GM03348 (cell line): Measurements from ENCODE around the gene TSGA10IP.

Experiments
- DNase-seq: peaks from one replicate; pipeline ENCODE4 v3.0.0; 2012; ENCODE audit warnings: low spot score

Gene TSGA10IP

GRCh38 chr11:65945430-65945911, at the start of gene TSGA10IP:
Gene TSGA10IP, plus strand, starts transcription at chr11:65945480. Its CDS starts 196 bp downstream, at chr11:65945676.
- no peak for DNase-seq

DNA sequence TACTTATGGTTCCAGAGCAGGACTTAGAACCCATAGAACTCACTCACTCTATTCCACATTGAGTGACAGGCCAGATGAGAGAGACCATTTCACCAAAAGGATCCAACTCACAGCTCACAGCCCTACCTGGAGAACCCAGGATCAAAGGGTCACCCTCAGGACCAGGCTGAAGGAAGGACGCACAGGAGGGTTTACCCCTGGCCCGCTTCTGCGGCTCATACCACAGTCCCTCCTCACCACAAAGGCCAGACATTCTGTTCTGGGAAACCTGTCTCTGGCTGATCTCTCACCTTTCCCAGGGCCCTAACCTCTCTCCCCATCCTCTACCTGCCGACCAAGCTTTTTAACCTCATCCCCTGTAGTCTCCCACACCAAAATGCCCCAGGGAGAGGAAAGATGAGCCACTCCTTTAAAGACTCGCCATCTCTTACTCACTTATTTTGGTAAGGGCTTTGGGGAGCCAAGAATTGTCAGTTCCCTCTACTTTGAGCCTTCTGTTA, 49.7 kb upstream of the TSGA10IP start:
- DNase-seq: no peak

DNA sequence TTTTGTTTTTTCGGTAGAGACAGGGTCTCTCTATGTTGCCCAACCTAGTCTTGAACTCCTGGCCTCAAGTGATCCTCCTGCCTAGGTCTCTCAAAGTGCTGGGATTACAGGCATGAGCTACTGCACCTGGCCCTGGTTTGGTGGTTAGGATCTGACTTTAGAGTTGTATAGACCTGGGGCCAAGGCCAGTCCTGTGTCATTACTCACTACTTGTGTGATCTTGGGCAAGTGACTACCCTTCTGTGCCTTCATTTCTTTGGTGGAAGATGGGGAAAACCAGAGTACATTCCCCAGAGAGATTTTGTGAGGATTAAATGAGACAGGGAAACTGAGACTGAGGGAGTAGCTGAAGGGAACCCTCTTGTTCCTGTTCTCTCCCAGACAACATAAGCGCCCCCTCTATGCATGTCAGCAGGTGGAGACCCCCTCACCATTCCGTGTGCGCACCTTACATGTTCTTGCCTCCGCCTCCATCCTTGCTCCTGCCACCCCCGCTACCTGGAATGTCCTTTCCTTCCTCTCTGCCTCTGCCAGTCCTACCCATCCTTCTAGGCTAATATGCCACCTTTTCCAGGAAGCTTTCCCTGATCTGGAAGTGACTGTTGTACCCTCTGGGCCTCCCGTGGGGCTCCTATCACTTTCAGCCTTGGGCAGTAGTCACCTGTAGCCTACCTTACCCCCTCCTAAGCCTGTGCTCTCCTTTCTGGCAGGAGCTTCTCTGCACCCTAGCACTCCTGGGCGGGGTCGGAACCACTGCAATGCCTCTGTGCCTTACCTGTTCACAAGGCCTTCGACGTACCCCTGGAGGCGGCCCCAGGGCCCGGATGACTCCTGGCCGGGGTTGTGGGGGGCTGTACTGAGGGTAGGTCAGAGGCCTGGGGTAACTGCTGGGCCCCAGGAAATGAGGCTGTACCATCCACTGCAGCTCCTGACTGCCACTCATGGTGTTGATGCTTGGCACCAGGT, 49.0 kb upstream of the TSGA10IP start:
- DNase-seq: no peak

- DNase-seq: no peak
Observed at GRCh38 chr11:65897020-65897471, 48.2 kb upstream of the TSGA10IP start.

- no peak for DNase-seq
Observed at GRCh38 chr11:65898656-65899355, 46.5 kb upstream of the TSGA10IP start.

DNA sequence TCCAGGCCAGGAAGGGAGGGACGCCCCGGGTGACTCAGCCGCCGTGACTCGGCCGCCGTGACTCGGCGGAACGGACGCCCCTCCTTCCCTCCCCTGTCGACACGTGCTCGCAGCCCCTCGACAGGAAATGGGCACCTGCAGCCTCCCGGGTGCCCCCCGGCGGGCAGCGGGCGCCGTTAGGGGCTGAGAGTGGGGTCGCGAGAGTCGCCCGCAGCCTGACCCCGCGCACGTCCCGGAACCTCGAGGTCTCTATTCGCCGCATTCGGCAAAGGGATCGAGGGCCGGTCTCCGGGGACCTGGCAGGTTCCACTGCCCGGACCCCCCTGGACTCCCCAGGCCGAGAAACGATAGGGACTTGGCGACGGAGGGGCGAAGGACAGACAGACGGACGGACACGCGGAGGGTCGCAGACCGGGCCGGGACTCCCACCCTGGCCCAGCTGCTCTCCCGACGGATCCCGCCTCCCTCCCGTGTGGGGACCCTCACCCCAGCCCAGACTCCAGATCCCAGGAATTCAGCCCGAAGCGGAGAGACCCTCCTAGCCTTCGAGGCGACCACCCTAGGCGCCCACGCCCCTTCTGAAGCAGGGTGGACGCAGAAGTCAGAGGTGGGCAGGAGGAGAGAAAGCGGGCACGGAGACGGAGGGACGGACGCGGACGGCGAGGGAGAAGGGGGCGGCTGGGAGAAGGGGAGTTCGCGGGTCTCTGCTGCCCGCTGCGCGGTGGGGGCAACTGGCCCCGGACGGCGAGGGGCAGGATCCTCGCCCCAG, 45.7 kb upstream of the TSGA10IP start:
- peak; percentile 90 for DNase-seq

DNA sequence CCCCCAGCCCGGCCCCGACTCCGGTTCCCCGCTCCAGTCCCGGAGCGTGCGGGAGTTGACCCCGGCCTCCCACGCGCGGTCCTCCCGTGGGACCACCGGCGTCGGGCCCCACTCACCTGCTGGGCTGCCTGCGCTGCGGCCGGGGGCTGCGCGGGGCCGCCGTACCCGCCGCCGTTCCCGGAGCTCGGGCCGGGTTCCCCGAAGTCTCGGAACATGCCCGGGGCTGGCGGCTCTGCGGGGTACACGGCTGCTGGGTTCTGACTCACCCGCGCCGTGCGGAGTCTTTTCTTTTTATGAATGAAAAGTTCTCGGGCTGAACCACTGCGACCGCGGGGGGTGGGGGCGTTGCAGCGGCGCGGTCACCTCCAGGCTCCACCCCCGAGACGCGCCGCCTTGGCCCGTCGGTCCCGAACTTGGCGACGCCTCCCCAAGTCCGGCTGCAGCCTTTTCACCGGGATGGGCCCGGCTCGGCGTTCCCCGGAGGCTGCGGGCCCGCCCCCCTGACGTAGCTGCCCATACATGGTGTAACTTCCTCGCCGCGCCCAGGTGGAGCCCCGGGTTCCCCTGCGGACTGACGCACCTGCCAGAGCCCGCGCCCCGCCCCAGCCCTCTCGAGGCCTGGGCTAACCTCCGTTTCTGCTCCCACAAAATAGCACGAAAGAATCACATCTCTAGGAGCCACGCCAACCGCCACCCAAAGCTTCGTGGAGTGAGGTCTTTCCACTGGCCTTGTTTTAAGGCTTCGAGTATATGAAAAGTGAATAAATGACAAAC, 45.0 kb upstream of the TSGA10IP start, which contains the start of gene FOSL1:
FOSL1 (minus strand) TSS at position 264 of the 774 bp plus-strand sequence; CDS start at position 215, 49 bp downstream.
- peak; percentile 94 for DNase-seq

DNA sequence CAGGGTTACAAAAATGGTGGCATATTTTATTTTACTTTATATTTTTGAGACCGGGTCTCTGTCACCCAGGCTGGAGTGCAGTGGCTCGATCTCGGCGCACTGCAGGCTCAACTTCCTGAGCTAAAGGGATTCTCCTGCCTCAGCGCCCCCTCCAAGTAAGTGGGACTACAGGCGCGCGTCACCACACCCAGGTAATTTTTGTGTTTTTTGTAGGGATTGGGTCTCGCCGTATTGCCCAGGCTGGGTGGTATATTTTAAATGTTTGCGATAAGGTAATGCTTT, 44.4 kb upstream of the TSGA10IP start:
- DNase-seq: no peak

DNA sequence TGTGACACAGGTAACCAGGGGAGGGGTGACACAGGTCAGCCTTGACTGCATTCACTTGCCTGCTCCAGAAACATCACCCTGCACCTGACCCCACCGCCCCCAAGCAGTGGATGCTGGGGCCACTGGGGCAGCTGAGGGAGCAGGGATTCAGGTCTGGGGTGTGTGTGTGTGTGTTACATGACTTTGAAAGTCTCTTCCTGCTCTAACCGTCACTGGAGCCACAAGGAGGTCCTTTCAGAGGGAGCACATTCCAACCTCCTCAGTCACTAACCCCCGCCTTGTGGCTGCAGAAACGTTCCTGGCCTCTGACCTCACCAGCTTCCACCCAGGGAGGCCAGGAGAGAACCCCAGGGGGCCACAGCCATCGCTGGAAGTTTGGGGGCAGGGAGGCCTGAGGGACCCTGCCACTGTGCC, 42.2 kb upstream of the TSGA10IP start:
- DNase-seq: peak; percentile 81

DNA sequence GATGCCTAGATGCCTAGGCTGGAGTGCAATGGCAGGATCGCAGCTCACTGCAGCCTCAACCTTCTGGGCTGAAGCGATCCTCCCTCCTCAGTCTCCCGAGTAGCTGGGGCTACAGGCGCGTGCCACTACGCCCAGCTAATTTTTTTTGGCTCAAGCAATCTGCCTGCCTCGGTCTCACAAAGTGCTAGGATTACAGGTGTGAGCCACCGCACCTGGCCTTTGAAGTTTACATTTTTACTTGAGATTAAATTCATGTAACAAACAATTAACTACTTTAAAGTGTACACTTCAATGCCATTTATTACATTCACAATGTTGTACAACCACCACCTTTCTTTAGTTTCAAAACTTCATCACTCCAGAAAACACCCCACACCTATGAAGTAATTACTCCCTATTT, 41.6 kb upstream of the TSGA10IP start:
- no peak for DNase-seq

- DNase-seq: no peak
Observed at GRCh38 chr11:65906602-65907001, 38.7 kb upstream of the TSGA10IP start.

DNA sequence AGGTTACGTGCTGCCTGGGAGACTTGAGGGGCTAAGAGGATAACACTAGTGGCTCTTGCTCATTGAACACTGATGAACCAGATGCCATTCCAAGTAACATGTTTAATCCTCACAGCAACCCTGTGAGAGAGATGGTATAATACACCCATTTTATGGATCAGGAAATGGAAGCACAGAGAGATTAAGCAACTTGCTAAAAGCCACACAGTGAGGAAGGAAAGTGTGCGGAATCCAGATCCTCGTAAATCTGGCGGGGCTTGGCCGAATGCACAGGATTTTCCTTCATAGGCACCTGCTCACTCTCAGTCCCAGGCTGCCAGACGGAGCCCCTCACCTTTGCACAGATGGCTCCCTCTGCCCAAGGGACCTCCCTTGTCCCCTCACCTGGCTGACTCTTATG, 37.4 kb upstream of the TSGA10IP start:
- DNase-seq: no peak

DNA sequence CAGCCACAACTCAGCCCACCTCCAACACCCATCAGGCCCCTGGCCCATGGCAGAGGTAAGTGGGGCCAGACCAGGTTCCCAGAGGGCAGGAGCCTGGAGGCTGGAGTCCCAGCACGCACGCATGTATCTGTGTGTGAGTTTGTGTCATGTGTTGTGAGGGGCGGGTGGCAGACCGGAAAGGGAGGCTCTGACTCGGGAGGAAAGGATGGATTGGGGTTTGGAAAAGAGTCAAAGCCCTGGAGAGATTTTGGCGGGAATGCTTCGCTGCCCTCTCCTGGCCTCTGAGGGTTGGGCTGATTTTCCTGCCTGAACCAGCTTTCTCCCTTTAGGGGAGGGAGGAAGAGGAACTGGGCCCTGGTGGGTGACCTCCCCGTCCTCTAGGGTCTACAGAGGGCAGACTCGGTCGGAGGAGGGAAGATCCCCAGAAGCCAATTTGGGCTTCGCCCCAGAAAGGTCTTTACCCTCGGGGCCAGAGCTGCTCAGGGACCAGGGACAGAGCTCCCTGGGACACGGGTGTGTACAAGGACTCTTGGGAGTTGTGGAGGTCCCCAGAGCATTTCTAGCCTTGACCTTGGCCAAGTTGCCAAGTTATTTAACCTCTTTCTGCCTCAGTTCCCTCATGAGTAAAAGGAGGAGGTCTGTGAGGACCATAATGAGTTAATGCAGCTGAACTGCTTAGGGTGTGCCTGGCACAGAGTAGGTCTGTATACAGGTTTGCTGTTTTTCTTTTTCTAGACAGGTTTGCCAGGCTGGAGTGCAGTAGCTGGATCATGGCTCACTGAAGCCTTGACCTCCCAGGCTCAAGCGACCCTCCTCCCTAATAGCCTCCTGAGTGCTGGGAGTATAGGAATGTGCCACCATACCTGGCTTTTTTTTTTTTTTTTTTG, 33.4 kb upstream of the TSGA10IP start:
- DNase-seq: peak; percentile 84

GRCh38 chr11:65912845-65913244, 32.4 kb upstream of the TSGA10IP start:
- peak; percentile 54 for DNase-seq

DNA sequence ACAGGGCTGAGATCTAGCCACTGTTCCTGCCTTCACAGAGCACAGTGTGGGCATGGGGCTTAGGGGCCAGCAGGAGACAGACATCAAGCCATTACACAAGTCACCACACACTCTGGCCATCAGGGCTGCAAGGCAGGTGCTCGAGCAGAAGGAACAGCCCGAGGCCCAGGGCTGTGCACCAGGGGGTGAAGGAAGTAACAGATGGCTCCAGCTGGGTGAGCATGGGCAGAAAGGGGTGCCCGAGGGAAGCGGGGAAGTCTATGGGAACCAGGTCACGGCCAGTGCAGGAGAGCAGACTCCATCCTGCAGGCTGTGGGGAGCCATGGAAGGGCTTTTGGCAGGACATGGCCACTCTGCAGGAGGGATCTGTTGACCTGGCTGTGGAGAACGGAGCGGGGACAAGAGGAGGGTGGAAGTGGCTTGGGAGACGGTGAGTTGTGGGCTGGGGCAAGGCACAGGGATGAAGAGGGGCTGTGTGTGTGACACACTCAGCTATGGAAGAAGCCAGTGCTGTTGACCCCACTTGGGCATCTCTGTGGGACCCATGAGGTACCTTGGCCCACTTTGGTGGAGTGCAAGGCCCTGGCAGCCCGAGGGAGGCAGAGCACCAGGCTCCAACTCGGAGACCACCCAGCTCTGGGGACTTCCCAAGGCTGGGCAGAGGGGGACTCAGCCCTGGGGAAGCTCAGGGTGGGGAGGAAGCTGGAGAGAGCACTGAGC, 30.0 kb upstream of the TSGA10IP start:
- peak; percentile 20 for DNase-seq

DNA sequence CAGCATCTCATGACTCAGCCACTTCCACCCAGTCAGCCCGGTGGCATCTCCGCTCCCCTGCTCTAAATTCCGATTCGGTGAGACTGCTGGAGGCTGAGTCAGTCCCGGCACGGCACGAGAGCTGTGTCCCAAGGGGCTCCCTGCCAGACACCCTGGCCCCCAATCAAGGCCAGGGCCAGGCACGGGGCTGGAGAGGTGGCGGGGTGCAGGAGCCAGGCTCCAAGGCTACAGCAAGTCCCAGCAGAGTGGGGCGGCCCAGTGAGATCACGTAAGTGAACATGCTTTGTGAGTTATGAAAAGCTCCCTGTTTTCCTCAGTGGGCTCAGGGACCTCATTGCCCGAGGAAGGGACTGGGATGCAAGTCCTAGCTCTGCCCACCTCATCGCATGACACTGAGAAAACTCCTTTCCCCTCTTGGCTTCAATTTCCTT, 29.4 kb upstream of the TSGA10IP start:
- DNase-seq: peak; percentile 94

GRCh38 chr11:65916391-65916790, 28.9 kb upstream of the TSGA10IP start:
- DNase-seq: no peak

DNA sequence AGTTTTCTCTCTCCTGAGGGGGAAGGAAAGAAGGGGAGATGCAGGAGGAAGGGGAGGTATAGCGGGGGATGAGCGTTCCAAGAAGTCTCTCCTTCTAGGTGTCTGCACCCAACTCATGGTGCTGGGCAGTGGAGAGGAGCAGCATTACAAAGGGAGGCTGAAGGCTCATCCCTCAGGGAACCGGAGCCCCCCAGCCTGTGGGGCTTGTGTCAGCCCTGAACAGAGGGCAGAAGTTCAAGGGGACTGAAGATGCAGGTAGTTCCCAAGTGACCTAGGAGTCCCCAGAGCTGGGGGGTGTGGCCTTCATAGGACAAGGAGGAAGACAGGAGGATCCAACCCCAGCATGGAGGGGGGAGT, 28.2 kb upstream of the TSGA10IP start:
- DNase-seq: no peak

DNA sequence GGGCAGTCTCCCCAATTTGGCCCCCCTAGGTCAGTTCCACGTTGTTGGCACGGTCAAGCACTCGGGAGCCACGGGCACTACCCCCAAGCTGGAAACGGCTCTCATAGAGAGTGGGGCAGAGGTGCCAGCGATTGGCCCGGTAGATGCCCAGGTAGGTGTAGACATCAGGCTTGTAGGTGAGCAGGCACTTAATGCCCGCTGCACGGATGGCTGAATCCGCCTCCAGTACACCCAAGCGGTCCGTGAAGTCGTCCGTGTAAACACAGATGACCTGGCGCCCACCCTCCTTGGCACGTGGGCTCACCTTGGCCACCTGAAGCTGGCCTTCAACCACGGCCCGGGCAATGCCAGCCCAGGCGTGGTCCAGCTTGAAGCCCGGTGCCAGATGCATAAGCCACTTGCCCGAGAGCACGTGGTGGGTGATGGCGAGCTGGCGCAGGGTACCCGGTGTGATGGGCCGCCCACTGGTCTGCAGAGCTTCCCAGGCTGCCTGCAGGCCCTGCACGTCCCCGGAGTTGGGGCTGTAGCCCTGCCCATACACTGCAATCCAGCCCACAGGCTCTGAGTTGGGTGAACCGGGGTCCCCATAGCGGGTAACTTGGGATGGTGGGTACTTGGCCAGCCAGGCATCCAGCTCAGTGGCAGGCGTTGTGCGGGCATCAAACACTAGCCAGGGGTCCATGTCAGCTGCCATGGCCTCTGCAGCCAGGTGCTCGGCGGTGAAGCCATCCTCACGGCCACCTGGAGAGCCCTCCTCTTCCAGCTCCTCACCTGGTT, 27.7 kb upstream of the TSGA10IP start:
- DNase-seq: no peak
